Hair follicular keratinocyte (primary cell): ENCODE data around the gene TTN. TPM values are rescaled to one million over a fixed set of nuclear protein-coding genes. Genes with fewer than 3 reads are reported as not detected.

ENCODE experiments used
- total RNA-seq: library from RNA; depleted of rRNA; stranded (reverse); fragments of >200 nt; gene quantifications from 2 replicates; pipeline ENCODE4 v1.2.3, GENCODE V29; 2015

The TTN gene
- under 0.01 TPM in 1 of 2 replicates, not detected in the other for total RNA-seq

GRCh38 chr2:178807227-178808008 is at the start of gene TTN:
Gene TTN (minus strand): TSS chr2:178807423. CDS start chr2:178804642, 2,781 bp downstream.

GRCh38 chr2:178480227-178481181 is 326.7 kb downstream of the TTN start, which contains the start of gene PLEKHA3:
Gene PLEKHA3 (plus strand): TSS chr2:178480457. CDS start chr2:178480870, 413 bp downstream.

GRCh38 chr2:178478439-178479274 is 328.6 kb downstream of the TTN start, which contains the start of gene FKBP7:
Gene FKBP7 (minus strand): TSS chr2:178478600. CDS start chr2:178478499, 101 bp downstream.

Other genes starting within 250 kb of the TTN start
- gene CCDC141, start 242.7 kb upstream of the TTN start, total RNA-seq, result under 0.01 TPM in 1 of 2 replicates, not detected in the other